ENCODE results near the gene EIF3L.

Gene EIF3L

GRCh38 chr22:37849089-37849751 is at the start of gene EIF3L:
EIF3L (plus strand) TSS chr22:37849419; CDS start chr22:37849450, 31 bp downstream.
- peak; percentile 77 to 85 for DNase-seq

DNA sequence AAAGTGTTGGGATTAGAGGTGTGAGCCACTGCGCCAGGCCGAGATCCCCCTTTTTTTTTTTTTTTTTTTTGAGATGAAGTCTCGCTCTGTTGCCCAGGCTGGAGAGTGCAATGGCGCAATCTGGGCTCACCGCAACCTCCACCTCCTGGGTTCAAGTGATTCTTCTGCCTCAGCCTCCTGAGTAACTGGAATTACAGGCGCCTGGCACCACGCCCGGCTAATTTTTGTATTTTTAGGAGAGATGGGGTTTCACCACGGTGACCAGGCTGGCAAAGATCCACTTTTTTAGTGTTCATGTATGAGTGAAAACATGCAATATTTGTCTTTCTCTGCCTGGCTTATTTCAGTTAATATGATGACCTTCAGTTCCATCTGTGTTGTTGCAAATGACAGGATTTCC is 49.2 kb upstream of the EIF3L start:
- peak; percentile 19 to 22 for DNase-seq

- DNase-seq, result peak in 1 of 2 experiments; percentile 9
Observed at GRCh38 chr22:37801946-37802309, 47.3 kb upstream of the EIF3L start.

DNA sequence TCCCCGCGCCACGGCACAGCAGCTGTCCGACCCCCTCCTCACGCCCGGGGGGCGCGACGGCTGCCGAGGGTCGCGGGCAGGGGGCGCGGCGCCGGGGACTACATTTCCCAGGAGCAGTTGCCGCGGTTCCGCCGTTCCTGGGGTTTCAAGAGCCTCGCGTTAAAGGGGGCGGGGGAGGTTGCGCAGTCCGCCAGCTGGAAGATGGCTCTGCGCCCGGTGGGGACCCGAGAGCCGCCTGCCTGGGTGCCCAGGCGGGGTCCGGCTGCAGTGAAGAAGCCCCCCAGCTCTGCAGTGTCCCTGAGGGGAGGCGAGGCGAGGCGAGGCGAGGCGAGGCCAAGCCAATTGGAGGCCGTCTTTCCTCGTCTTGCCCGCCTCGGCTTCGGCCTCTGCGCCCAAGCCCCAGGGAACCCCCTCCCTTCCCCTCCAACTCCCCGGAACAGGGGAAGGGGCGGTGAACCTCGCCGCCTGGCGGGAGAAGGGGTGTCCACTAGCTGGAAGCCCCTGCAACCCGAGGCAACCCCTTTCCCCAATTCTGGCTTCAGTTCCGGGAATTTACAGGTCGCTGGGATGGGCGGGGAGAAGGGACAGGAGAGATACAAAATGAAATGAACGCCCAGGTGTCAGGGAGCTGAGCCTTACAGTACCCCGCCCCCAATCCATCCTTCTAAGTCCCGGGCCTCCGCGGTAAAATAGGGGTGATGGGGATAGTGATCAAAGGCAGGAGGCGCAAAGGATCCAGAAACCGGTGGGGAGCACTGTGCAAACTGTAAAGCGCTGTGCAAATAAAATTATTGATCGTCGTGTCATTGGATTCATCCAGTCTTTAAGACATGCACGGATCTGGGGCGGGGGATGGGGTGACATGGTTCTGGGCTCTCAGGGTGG is 46.7 kb upstream of the EIF3L start:
- DNase-seq, result peak in 1 of 2 experiments; percentile 63

DNA sequence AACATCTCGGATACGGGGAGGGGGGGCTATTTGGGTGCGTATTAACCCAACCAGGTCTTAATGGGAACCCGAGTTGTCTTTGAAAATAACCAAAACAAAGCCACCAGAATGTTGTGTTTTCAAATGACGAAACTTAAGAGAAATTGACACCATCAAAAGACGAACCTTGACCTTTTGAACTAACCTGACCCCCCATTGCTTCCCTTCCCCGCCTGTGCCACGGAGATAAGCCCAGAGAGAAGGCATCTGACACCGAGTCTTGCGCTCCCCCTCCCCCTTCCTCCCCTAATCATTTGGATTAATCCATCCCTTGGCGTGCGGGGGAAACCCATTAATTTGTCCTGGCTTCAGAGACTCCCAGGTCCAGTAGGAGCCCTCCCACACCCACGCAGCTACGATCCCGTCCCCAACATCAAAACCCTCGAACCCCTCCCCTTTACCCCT is 46.0 kb upstream of the EIF3L start:
- no peak for DNase-seq

GRCh38 chr22:37803639-37804351 is 45.4 kb upstream of the EIF3L start:
- DNase-seq, result no peak

- DNase-seq, result no peak
Observed at GRCh38 chr22:37804352-37804880, 44.8 kb upstream of the EIF3L start.

DNA sequence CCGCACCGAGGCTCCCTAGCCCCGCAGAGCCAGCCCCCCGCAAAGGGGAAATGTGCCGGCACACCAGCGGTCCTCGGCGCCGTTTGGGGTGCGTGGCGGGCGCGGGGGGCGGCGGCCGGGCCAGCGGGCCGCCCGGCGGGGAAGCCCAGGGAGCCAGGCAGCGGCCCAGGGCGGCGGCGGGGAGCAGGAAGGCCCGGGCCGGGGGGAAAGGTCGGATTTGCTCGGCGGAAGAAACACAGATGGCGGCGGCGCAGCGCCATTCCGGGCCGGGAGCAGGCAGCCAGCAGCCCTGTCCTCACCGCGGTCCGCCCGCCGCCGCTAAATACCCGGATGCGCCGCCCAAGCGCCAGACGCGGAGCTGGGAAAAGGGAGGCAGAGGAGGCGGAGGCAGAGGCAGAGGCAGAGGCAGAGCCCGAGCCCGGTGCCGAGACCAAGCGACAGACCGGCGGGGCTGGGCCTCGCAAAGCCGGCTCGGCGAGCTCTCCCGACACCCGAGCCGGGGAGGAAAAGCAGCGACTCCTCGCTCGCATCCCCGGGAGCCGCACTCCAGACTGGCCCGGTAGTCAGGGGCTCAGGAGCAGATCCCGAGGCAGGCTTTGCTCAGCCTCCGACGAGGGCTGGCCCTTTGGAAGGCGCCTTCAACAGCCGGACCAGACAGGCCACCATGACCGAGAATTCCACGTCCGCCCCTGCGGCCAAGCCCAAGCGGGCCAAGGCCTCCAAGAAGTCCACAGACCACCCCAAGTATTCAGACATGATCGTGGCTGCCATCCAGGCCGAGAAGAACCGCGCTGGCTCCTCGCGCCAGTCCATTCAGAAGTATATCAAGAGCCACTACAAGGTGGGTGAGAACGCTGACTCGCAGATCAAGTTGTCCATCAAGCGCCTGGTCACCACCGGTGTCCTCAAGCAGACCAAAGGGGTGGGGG is 44.1 kb upstream of the EIF3L start:
- DNase-seq, result peak; percentile 57 to 88

DNA sequence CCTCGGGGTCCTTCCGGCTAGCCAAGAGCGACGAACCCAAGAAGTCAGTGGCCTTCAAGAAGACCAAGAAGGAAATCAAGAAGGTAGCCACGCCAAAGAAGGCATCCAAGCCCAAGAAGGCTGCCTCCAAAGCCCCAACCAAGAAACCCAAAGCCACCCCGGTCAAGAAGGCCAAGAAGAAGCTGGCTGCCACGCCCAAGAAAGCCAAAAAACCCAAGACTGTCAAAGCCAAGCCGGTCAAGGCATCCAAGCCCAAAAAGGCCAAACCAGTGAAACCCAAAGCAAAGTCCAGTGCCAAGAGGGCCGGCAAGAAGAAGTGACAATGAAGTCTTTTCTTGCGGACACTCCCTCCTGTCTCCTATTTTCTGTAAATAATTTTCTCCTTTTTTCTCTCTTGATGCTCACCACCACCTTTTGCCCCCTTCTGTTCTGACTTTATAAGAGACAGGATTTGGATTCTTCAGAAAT is 43.4 kb upstream of the EIF3L start:
- DNase-seq, result no peak

DNA sequence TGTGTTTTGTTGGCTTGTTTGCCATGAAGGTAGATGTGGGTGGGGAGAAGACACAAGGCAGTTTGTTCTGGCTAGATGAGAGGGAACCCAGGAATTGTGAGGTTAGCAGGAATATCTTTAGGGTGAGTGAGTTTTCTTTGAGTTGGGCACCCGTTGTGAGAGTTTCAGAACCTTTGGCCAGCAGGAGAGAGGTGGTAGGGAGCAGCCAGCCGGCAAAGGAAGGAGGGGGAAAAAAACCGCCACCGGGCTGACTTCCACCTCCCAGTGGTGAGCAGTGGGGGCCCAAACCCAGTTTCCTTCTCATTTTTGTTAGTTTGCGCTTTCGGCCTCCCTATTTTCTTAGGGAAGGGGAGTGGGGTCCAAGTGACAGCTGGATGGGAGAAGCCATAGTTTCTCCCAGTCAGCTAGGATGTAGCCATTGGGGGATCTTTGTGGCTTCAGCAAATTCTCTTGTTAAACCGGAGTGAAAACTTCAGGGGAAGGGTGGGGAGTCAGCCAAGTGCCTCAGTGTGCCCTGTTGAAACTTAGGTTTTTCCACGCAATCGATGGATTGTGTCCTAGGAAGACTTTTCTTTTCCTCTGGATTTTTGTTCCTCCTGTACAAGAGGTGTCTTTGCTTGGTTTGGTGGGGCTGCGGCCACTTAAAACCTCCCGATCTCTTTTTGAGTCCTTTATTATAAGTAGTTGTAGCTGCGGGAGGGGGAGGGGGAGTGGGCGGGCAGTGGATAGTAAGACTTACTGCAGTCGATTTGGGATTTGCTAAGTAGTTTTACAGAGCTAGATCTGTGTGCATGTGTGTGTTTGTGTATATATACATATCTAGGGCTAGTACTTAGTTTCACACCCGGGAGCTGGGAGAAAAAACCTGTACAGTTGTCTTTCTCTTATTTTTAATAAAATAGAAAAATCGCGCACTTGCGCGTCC is 42.5 kb upstream of the EIF3L start:
- DNase-seq, result no peak

DNA sequence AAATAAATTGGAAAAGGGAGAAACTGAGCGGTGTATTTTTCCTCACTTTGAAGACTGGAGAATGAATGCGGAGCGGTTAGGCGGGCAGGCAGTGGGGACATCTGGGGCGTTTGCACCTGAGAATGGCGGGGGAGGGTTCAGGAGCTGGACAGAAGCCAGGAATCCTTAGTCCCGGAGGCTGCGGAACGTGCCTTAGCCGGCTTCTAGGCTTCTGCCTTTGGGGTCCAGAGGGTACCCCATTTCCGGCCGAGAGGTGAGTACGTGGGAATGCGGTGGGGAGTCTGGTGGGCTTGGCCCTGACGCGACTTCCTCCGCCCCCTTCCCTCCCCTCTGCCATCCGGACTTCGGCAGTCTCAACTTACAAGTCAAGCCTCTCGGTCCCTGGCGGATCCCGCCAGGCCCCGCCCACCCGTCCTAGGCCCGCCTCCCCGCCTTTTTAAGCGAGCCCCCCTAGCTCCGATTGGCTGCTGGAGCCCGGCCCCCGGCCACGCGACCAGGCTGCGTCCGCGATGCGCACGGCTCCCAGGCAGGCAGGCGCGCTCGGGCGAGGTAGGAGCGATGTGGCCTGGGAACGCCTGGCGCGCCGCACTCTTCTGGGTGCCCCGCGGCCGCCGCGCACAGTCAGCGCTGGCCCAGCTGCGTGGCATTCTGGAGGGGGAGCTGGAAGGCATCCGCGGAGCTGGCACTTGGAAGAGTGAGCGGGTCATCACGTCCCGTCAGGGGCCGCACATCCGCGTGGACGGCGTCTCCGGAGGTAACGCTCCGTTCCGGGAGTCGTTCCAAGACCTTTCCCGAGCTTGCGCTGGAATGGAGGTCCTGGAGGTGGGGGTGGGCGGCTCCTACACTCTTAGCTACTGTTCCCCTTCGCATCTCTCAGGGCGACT is 41.6 kb upstream of the EIF3L start, which contains the start of gene GCAT:
TSS of gene GCAT (plus strand) at position 525 of the 884 bp plus-strand sequence. CDS start at position 559, 34 bp downstream.
- DNase-seq, result peak; percentile 92 to 96

DNA sequence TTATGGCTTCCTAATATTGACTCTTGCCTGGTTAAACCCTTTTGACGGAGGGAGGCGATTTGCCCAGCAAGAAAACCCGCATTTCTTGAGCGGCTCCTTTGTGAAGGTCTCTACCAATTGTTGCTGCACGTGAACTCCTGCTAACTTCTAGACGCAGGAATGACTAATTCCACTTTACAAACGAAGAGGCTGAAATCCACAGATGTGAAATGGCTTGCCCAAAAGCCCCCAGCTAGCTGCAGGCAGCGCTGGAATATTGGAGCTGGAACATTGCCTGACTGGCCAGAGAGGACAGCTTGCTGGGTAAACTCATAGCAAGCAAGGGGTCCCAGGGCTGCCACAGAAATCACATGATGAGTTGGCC is 40.9 kb upstream of the EIF3L start:
- DNase-seq, result no peak

DNA sequence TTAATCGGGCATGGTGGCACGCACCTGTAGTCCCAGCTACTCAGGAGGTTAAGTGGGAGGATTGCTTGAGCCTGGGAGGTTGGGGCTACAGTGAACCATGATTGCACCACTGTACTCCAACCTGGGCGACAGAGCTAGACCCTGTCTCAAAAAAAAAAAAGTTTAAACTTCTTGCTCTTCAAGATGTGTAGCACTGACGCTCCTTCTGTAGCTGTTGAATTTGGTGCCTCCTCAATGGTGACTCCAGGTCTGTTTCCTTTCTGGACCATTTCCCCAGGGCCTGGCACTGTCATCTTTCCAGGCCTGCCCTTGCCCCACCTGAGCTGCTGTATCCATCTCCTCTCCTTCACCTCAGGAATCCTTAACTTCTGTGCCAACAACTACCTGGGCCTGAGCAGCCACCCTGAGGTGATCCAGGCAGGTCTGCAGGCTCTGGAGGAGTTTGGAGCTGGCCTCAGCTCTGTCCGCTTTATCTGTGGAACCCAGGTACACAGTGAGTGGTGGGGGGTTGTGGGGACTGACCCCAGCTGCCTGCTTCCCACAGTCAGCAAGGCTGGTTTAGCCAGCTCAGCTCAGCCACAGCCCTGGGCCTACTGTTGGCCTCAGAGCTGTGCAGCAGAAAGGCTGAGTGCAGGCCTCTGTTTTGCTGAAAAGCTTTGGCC is 39.4 kb upstream of the EIF3L start:
- no peak for DNase-seq

GRCh38 chr22:37811867-37812266 is 37.4 kb upstream of the EIF3L start:
- no peak for DNase-seq

DNA sequence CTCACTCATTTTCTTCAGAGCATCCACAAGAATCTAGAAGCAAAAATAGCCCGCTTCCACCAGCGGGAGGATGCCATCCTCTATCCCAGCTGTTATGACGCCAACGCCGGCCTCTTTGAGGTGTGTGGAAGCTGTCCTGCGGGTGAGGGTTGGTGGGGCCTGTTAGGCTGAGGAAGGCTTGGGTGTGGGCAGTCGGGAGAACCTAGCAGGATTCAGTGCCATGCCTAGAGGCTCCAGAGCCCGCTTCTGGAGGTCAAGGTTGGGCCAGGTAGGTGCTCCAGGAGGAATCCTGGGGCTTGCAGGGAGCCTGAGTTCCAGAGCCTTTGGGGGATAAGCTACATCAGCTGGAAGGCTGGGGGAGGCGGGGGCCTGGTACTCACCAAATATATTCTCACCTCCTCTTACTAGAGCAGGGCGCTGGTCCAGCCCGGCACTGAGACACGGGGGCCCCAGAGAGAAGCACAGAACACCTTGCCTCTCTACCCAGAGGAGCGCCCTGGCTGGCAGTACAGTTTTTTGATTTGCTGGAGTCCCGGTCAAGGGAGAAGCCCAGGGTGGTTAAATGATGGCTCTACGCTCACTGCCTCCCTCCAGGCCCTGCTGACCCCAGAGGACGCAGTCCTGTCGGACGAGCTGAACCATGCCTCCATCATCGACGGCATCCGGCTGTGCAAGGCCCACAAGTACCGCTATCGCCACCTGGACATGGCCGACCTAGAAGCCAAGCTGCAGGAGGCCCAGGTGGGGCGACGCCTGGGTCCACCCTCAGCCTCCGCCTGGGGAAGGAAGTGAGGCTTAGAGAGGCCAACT is 36.1 kb upstream of the EIF3L start:
- DNase-seq, result no peak

DNA sequence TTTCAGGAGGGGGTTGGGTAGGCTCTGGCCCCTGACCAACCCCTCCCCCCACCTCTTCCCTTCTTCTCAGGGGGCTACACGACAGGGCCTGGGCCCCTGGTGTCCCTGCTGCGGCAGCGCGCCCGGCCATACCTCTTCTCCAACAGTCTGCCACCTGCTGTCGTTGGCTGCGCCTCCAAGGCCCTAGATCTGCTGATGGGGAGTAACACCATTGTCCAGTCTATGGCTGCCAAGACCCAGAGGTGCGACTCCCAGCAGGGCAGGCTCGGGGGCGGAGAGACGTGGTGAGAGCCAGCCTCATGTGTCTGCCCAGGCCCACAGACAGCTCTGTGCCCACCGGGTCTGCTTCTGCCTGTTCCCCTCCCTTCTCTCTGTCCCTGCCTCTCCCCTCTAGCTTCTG is 33.6 kb upstream of the EIF3L start:
- no peak for DNase-seq

GRCh38 chr22:37816543-37817180 is 32.6 kb upstream of the EIF3L start:
- DNase-seq, result no peak

Data from NCI-H446 (cell line).